BLaER1 treated with 17β-estradiol and CSF1 and Interleukin-3, amounts not matched to agents 10 nM and 100 nM (cell line): ENCODE results near the gene C1orf167.

Experiments used
- H3K27ac ChIP-seq, 11 experiments: shearing (Covaris generic); formaldehyde crosslinking; 2 replicates each; pipeline ENCODE4 v1.8.1; 2022
- H3K27me3 ChIP-seq, 11 experiments: shearing (Covaris generic); formaldehyde crosslinking; 2 replicates each; pipeline ENCODE4 v1.8.1; 2022
- H3K36me3 ChIP-seq, 11 experiments: shearing (Covaris generic); formaldehyde crosslinking; 2 replicates each; pipeline ENCODE4 v1.8.1; 2022
- H3K4me1 ChIP-seq, 10 experiments: shearing (Covaris generic); formaldehyde crosslinking; 2 replicates each; pipeline ENCODE4 v1.8.1; 2022
- H3K4me2 ChIP-seq, 11 experiments: shearing (Covaris generic); formaldehyde crosslinking; 2 replicates each; pipeline ENCODE4 v1.8.1; 2022
- H3K4me3 ChIP-seq, 10 experiments: shearing (Covaris generic); formaldehyde crosslinking; 2 replicates each; pipeline ENCODE4 v1.8.1; 2022
- H3K9ac ChIP-seq, 11 experiments: shearing (Covaris generic); formaldehyde crosslinking; 2 replicates each; pipeline ENCODE4 v1.8.1; 2022
- H3K9me3 ChIP-seq, 11 experiments: shearing (Covaris generic); formaldehyde crosslinking; replicated peaks in 1 of 11; 2 replicates each; pipeline ENCODE4 v1.8.1; 2022
- H4K20me1 ChIP-seq, 11 experiments: shearing (Covaris generic); formaldehyde crosslinking; 2 replicates each; pipeline ENCODE4 v1.8.1; 2022
- Cebpa-rat ChIP-seq, 11 experiments: shearing (Covaris generic); IDR thresholded peaks; 2 replicates each; pipeline ENCODE4 v1.8.1; 2022

C1orf167 gene, protein sequence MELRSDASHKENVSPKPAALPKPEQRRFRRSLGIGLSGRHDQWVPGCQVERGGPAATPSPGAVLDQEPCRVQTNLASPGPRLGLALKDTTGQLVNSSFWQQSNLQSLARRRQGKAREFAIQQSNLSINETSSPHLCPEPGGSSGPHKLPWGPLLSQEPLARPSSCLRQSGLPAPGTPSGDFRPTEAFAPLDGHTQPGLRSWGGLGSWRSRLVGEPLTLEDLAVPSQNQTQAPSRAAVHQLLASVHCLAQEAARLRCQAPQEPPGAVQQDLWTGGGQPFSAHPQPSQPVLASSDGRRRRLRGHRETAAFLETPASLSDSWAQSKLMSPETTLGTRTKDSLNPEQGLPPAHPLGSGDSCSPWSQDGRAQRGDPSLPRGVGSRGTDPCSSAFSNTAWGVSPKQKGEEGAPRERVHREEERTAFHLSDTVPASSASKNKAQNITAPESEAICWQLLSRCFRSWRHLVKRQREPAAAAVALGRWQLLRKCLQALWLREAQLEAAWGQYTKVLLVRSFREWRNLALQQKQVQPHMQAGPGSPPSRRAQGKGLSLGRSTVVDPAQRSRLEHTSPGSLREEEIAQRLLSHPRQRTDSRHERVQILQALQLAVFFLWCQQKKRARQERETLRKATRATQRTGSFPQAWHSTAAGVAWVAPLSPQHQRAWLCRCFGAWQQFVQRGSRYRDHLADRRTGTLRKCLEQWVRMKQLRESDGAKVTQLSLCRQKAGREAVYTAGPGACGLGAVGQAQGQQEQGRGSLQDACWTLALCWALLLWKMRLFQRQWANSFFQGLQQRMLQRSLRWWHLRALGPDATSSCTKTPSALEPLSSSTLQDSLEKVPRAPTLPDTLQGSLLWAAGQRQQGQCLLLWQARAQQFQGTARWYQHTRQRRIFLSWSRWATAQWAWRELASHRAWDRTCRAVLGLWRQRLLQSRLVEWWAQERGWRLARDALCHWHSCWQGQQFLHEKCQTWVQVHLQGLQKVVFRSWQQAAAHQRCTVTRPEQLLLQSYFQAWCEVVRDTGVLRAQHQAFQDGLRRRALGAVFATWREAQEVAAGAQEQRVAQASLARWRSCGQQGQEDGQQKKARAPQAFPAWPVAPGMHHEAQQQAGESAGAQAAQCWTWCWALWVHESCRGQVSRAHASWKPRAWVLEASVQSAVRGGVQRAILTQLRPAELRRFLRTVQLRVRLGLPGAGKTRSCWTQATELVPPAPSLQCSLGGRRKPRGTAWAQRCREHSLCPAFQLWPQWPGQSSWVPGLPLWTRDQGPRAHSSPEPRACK (N-terminal part only)

DNA sequence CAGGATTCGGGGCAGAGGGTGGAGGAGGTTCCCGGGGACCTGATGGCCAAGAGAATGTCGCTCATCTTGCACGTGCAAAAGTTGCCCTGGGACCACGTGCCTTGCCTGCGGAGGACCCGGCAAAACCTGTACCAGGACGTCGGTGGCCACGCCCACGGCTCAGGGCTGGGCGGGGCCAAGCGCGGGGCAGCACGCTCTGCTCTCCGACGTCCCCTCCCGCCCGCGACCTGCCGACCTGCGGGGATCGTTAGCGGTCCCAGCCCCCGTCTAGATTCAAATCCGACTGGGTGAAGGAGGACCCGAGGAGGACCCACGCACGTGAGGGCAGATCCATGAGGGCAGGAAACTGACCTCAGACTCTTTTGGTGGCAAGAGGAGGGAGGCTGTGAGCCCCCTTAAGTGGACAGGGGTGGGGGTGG lies at the start of gene C1orf167:
Gene C1orf167, plus strand, starts transcription at position 206 of the 419 bp plus-strand sequence. CDS start 2,208 bp downstream, outside the sequence.
- Histone ChIP-seq H3K27me3 (peaks cover 0 to 13% (median 9%) of the 10 kb centered on the region in 11 experiments; a peak in 16 of 22 replicates), H3K9ac (no peak within 1 kb of the TSS; a peak in 3 of 22 replicates), H3K9me3 (no peaks in the 10 kb centered on the region), H3K36me3 (no peaks in the 10 kb centered on the region), H3K4me1 (peaks cover 0 to 10% (median 0%) of the 10 kb centered on the region in 10 experiments; a peak in 1 of 20 replicates), H3K4me2 (peak within 1 kb of the TSS; percentile 22 to 61 (median 46); a peak in 18 of 22 replicates), H3K4me3 (no peak within 1 kb of the TSS), H3K27ac (no peak within 1 kb of the TSS), H4K20me1 (no peaks in the 10 kb centered on the region; a peak in 1 of 22 replicates)
- TF ChIP-seq Cebpa-rat (IDR thresholded peaks at IDR 0.05) = no peak

DNA sequence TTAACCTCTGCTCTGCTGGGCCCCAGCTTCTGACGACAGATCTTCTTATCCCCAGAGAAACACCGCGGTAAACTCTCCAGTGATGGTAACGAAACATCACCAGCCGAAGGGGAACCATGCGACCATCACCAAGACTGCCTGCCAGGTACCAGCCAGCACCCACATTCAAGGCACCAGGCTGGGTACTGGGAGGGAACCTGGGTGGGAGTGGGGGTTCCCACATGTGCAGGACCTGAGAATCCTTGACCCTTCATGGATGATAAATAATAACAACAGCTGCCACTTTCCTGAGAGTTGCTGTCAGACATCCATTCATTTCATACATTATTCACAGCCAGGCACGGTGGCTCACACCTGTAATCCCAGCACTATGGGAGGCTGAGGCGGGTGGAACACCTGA lies 49.7 kb upstream of the C1orf167 start:
- H3K27ac ChIP-seq = 0 out of 22 replicates have a peak overlapping the region, but pooled peaks of 1 of the 11 experiments have one; percentile 12
- H3K27me3 ChIP-seq = no peaks in the 10 kb centered on the region
- no peak overlapping the region for H3K4me2 ChIP-seq
- peak overlapping the region in 1 of 11 experiments; percentile 24; a peak in 1 of 22 replicates for H3K9ac ChIP-seq
- TF ChIP-seq Cebpa-rat (IDR thresholded peaks at IDR 0.05) = no peak
- peaks cover 0 to 31% (median 19%) of the 10 kb centered on the region in 11 experiments; a peak in 14 of 22 replicates for H4K20me1 ChIP-seq
- H3K9me3 ChIP-seq = no peaks in the 10 kb centered on the region
- peaks cover 11 to 23% (median 22%) of the 10 kb centered on the region in 10 experiments for H3K4me1 ChIP-seq
- H3K36me3 ChIP-seq = peaks cover 0 to 96% (median 88%) of the 10 kb centered on the region in 11 experiments; a peak in 18 of 22 replicates
- no peak overlapping the region for H3K4me3 ChIP-seq

GRCh38 chr1:11713095-11713494 lies 48.9 kb upstream of the C1orf167 start:
- no peaks in the 10 kb centered on the region for H3K9me3 ChIP-seq
- no peaks in the 10 kb centered on the region for H3K27me3 ChIP-seq
- peaks cover 3 to 18% (median 15%) of the 10 kb centered on the region in 10 experiments for H3K4me1 ChIP-seq
- no peak overlapping the region for H3K9ac ChIP-seq
- no peak for TF ChIP-seq Cebpa-rat (IDR thresholded peaks at IDR 0.05)
- peaks cover 0 to 100% (median 90%) of the 10 kb centered on the region in 11 experiments; a peak in 18 of 22 replicates for H3K36me3 ChIP-seq
- no peak overlapping the region for H3K4me2 ChIP-seq
- H4K20me1 ChIP-seq = peaks cover 0 to 23% (median 11%) of the 10 kb centered on the region in 11 experiments; a peak in 13 of 22 replicates
- H3K27ac ChIP-seq = no peak overlapping the region
- no peak overlapping the region for H3K4me3 ChIP-seq

DNA sequence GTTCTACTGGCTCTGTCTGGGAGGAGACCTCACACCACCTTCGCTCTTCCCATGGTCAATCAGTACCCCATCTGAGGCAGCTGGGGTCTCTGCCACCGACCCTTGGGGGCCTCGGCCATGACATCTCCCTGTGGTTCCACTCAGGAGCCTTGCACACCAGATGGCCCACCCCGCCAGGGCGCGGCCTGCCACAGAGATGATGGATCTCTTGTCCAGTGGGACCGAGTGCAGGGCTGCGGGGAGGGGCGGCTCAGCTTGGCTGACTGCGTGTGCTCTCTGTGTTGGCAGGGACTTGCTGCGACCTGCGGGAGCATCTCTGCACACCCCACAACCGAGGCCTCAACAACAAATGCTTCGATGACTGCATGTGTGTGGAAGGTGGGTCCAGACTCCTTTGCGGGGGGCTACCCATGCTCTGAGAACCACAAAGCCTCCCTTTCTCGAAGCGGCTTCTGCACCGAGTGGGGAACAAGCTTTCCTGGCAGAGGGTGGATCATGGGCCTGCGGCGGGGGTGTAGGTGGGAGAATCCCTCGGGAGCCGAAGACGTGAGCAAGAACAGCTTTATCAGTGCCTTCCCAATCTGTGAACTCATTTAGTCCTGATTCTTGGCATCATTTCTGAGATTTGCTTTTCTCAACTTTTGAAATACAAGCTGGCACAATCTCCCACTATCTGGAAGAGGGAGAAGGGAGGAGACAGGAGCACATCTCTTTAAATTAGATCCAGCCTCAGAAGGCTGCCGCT lies 47.0 kb upstream of the C1orf167 start:
- H4K20me1 ChIP-seq = peaks cover 0 to 7% (median 0%) of the 10 kb centered on the region in 11 experiments; a peak in 3 of 22 replicates
- no peaks in the 10 kb centered on the region for H3K27me3 ChIP-seq
- peak overlapping the region in 2 of 11 experiments; percentile 8 to 27; a peak in 2 of 22 replicates for H3K27ac ChIP-seq
- no peak overlapping the region for H3K4me2 ChIP-seq
- H3K9me3 ChIP-seq = no peaks in the 10 kb centered on the region
- H3K36me3 ChIP-seq = peaks cover 0 to 83% (median 72%) of the 10 kb centered on the region in 11 experiments; a peak in 18 of 22 replicates
- H3K4me3 ChIP-seq = no peak overlapping the region
- no peak for TF ChIP-seq Cebpa-rat (IDR thresholded peaks at IDR 0.05)
- H3K9ac ChIP-seq = peak overlapping the region in 3 of 11 experiments; percentile 5 to 18 (median 13); a peak in 2 of 22 replicates
- peaks cover 9 to 20% (median 16%) of the 10 kb centered on the region in 10 experiments; a peak in 18 of 20 replicates for H3K4me1 ChIP-seq

DNA sequence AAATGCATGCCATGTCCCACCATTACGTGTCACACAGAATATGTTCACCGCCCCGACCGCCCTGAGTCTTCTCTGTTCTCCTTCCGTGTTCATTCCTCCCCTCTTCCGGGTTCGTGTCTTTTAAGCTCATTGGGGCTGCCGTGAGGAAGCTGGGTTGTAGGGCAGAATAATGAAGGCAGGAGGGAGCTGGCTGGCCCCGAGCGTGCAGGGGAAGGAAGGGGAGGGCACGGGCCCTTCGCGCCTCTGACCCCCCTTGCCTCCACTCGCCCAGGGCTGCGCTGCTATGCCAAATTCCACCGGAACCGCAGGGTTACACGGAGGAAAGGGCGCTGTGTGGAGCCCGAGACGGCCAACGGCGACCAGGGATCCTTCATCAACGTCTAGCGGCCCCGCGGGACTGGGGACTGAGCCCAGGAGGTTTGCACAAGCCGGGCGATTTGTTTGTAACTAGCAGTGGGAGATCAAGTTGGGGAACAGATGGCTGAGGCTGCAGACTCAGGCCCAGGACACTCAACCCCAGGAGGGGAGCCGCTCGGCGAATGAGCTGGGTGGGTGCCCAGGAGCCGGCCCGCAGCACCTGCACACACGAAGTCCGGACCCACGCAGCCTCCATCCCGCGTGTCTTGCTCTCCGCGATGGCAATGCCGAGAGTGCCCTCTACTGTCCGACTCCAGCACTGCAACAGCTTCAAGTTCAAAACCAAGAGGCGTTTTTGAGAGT lies 42.5 kb upstream of the C1orf167 start:
- Histone ChIP-seq H3K4me3 (peak overlapping the region; percentile 1 to 69 (median 52); a peak in 18 of 20 replicates), H3K9me3 (no peaks in the 10 kb centered on the region), H4K20me1 (no peaks in the 10 kb centered on the region), H3K27me3 (no peaks in the 10 kb centered on the region), H3K27ac (peak overlapping the region; percentile 38 to 92 (median 86); a peak in 21 of 22 replicates), H3K9ac (peak overlapping the region; percentile 58 to 84 (median 81); a peak in 21 of 22 replicates), H3K4me1 (peaks cover 17 to 47% (median 34%) of the 10 kb centered on the region in 10 experiments; a peak in 18 of 20 replicates), H3K36me3 (peaks cover 0 to 83% (median 77%) of the 10 kb centered on the region in 11 experiments; a peak in 17 of 22 replicates), H3K4me2 (peak overlapping the region; percentile 66 to 87 (median 83))
- peak in 4 of 11 experiments; percentile 43 to 93 (median 62); a peak in 7 of 22 replicates for TF ChIP-seq Cebpa-rat (IDR thresholded peaks at IDR 0.05)

GRCh38 chr1:11720033-11720376 lies 42.0 kb upstream of the C1orf167 start:
- Histone ChIP-seq H3K27ac (peak overlapping the region in 9 of 11 experiments; percentile 84 to 92 (median 89); a peak in 18 of 22 replicates), H3K27me3 (no peaks in the 10 kb centered on the region), H3K36me3 (peaks cover 0 to 83% (median 77%) of the 10 kb centered on the region in 11 experiments; a peak in 17 of 22 replicates), H3K4me1 (peaks cover 21 to 52% (median 39%) of the 10 kb centered on the region in 10 experiments), H3K9me3 (no peaks in the 10 kb centered on the region), H3K4me2 (peak overlapping the region; percentile 66 to 87 (median 83)), H3K4me3 (peak overlapping the region in 7 of 10 experiments; percentile 45 to 69 (median 57); a peak in 12 of 20 replicates), H4K20me1 (no peaks in the 10 kb centered on the region), H3K9ac (peak overlapping the region in 9 of 11 experiments; percentile 71 to 84 (median 81); a peak in 17 of 22 replicates)
- TF ChIP-seq Cebpa-rat (IDR thresholded peaks at IDR 0.05) = no peak
